ENCODE measurements around the gene POU3F1. TPM values are rescaled to one million over a fixed set of nuclear protein-coding genes. Genes with fewer than 3 reads are reported as not detected.

Gene POU3F1
- total and polyA plus RNA-seq, 8 donors = 0.07 to 0.57 (median 0.08) TPM; not detected in 4

- DNase-seq (no peak), FAIRE-seq (no peak), ATAC-seq (peak in 2 of 4 donors; percentile 56 to 71)
- no peaks in the 10 kb centered on the region for H3K9me3 ChIP-seq
- no peaks in the 10 kb centered on the region for H3K27me3 ChIP-seq
- TF ChIP-seq CTCF (IDR thresholded peaks at IDR 0.05) = no peak
- no peaks in the 10 kb centered on the region for H3K4me1 ChIP-seq
- no peak overlapping the region for H3K27ac ChIP-seq
- intact Hi-C loops (cut with DNase I) = no loop called here
- no peak overlapping the region for H3K4me3 ChIP-seq
- 51 to 58% methylated on average over 10 of the region's 10 CpGs for WGBS, 2 donors
- H3K36me3 ChIP-seq = no peaks in the 10 kb centered on the region
These were observed 25.0 kb upstream of the POU3F1 start for GRCh38 chr1:38071312-38072256.

- no peak overlapping the region for H3K27ac ChIP-seq
- DNase-seq (no peak), FAIRE-seq (no peak), ATAC-seq (no peak)
- intact Hi-C loops (cut with DNase I) = no loop called here
- no peaks in the 10 kb centered on the region for H3K4me1 ChIP-seq
- no peaks in the 10 kb centered on the region for H3K9me3 ChIP-seq
- 72 to 84% methylated on average over 3 of the region's 3 CpGs for WGBS, 2 donors
- no peak for TF ChIP-seq CTCF (IDR thresholded peaks at IDR 0.05)
- H3K4me3 ChIP-seq = no peak overlapping the region
- no peaks in the 10 kb centered on the region for H3K27me3 ChIP-seq
- H3K36me3 ChIP-seq = no peaks in the 10 kb centered on the region
These were observed 22.4 kb upstream of the POU3F1 start for GRCh38 chr1:38068980-38069340.

DNA sequence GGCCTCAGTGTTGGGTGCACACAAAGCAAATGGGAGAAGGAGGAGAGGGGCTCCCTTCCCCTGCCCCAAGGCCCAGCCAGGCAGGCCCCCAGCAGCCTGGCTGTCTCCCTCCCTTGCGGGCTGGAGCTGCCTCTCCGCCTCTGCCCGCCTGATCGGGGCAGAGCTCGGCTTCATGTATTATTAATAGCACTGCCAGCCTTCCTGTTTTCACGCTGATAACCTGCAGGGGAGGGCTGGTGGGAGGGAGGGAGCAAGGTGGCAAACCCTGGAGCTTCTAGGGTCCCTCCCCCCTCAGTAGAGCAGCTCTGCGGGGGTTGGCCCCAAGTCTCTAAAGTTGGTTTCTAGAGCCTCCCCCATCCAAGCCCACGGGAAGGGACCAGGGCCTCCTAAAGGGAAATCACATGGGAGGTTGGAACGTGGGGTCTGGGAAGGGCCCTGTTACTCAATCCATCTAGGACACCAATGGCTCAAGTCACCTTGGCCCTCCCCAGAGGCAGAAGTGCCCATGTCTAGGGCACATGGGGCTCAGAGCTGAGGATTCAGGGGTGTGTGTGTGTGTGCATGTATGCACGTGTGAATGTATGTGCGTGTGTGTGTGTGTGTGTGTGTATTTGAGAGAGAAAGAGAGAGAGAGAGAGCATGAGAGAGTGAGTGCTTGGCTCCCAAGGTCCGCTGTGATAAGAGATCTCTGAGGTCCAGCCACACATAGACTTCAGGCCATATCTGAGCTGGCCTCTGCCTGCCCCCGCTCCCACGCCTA lies 21.8 kb upstream of the POU3F1 start:
- Histone ChIP-seq H3K27me3 (no peaks in the 10 kb centered on the region), H3K4me3 (no peak overlapping the region), H3K9me3 (no peaks in the 10 kb centered on the region), H3K27ac (no peak overlapping the region), H3K36me3 (no peaks in the 10 kb centered on the region), H3K4me1 (no peaks in the 10 kb centered on the region)
- DNase-seq (no peak), FAIRE-seq (no peak), ATAC-seq (no peak)
- WGBS, 2 donors = 48 to 54% methylated on average over 14 of the region's 14 CpGs
- no peak for TF ChIP-seq CTCF (IDR thresholded peaks at IDR 0.05)
- intact Hi-C loops (cut with DNase I) = no loop called here

- no peaks in the 10 kb centered on the region for H3K9me3 ChIP-seq
- WGBS, 2 donors = 73 to 79% methylated on average over 11 of the region's 11 CpGs
- intact Hi-C loops (cut with DNase I) = no loop called here
- H3K4me1 ChIP-seq = peaks cover 0 to 3% (median 0%) of the 10 kb centered on the region in 3 donors
- no peak overlapping the region for H3K27ac ChIP-seq
- no peaks in the 10 kb centered on the region for H3K27me3 ChIP-seq
- TF ChIP-seq CTCF (IDR thresholded peaks at IDR 0.05) = no peak
- no peak for DNase-seq
- H3K4me3 ChIP-seq = no peak overlapping the region
- no peak for ATAC-seq
- FAIRE-seq = no peak
- no peaks in the 10 kb centered on the region for H3K36me3 ChIP-seq
These were observed 17.8 kb upstream of the POU3F1 start for GRCh38 chr1:38064197-38064903.
